Measurements from ENCODE around the gene EXOC3L4.
"Not testable (repeated sequence)": the region's sequence is repeated elsewhere in the genome, so short reads cannot be mapped to it uniquely, and the experiment has no call there.

EXOC3L4 gene

DNA sequence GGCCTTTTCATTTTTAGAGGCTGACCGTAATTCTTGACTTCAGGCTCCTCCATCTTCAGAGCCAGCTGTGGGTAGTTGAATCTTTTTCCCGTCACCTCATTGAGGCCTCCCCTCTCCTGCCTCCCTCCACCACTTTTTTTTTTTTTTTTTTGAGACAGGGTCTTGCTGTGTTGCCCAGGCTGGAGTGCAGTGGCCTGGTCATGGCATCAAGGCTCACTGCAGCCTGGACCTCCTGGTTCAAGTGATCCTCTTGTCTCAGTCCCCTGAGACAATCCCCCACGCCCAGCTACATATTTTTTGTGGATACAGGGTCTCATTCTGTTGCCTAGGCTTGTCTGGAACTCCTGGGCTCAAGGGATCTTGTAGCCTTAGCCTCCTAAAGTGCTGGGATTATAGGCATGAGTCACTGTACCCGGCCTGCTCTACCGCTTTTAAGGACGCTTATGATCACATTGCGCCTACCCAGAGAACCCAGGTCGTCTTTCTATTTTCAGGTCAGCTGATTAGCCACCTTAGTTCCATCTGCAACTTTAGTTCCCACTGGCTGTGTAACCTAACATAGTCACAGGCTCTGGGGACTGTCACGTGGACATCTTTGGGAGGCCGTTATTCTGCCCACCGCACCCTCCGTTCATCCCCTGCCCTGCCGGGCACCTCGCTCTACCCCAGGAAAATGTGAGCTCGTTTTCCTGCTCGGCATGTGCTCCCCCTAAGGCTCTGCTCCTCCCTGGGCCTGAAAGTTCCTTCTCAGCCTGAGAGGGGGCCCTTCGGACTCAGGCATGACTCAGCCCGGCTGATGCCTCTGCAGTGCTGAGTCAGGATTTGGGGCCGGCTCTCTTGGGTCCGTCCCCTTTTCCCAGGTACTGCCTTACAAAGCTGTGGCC, 42.1 kb downstream of the EXOC3L4 start:
- no peak for DNase-seq

DNA sequence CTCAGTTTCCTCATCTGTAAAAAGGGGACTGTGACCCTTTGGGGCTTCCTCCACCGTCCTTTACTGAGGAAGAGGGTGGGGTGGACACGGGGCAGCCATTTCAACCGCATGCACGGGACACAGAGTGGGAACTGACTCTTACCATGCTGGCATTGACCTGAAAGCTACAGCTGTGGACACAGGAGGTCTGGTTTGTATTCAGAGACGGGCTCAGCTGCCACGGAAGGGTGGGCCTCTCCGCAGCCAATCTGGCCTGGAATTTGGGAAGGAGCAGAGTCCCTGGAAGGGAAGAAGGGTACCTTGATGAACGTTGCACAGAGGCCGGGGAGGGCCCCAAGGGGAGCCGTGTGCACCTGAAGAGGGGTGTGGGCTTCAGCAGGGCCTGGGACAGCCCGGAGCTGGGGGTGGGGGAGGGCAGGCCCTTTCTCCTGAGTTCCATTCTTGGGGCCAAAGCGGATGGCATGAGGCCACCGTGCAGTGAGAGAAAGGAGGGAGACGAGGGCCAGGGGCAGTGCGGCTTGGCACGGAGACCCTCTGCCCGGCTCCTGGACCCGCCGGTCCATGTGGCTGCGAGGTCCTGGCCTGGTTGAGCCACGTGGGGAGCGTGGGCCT, 43.3 kb downstream of the EXOC3L4 start:
- DNase-seq, result no peak

DNA sequence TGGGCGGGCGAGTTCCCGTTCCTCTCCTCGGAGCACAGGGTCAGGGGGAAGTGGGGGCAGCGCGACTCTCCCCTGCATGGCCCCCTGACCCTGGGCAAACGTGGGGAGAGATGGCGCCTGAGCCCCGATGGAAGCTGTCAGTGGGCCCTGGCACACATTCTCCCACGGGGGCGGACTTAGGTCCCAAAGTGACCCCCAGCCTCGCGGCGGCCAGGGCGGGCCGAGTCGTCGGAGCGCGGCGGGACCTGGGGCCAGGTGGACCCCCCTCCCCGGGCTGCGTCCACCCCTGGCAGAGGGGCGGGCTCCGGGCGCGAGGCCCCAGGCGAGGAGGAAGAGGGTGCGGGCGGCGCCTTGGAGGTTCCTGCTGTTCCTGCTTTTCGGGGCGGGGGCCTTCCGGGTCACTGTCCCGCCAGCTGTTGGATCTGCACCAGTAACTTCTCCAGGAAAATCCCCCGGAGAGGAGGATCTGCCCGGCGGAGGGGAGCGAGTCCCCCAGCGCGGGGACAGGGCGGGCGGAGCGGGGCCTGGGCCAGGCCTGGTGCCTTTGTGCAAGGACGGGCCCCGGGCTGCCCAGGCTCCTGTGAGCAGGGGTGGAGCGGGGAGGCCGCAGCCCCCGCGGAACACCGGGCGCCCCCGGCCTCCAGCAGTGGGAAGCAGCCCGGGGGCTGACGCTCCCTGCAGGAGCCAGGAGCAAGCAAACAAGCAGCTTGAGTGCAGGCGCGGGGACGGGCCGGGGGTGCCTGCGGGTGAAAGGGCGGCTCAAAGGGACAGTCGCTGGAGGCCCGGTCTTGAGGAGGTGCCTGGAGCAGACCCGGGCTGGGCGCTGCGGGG, 44.0 kb downstream of the EXOC3L4 start:
- no peak for DNase-seq

DNA sequence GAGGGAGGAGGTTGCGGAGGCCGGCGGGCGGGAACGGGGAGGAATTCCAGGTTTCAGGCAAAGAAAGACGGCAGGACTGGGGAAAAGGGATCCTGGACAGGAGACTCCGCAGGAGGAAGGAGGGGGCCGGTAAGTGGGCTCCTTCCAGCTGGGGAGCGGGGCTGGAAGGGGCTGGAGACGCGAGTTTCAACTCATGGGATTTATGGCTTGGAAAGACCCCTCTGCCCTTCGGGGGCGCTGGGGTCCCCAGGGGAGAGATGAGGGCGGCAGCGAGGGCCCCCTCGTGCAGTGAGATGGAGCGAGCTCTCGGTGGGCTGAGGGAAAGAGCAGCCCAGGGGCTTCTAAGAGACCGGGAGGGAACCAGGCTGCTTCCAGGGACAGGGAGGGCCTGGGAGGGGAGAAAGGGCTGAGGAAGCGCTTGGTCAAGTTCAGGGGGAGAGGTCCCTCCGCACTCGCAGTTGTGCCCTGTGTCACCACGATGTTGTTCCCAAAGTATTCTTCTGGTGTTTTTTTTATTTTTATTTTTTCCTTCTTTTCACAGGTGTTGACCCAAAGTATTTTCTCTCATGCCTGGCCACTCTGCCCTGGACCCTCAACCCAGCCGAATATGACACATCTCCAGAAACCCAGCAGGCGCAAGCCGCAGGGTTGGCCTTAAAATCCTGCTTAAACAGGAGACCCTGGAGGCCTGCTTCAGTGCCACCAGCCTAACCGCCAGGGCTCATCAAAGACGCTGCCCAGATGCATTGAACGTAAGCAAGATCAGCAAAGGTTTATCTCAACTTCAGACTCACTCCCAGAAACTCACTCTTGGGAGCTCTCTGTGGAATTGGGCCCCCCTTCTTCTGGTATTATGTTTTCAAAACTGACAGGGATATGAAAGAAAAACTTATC, 44.9 kb downstream of the EXOC3L4 start:
- no peak for DNase-seq

DNA sequence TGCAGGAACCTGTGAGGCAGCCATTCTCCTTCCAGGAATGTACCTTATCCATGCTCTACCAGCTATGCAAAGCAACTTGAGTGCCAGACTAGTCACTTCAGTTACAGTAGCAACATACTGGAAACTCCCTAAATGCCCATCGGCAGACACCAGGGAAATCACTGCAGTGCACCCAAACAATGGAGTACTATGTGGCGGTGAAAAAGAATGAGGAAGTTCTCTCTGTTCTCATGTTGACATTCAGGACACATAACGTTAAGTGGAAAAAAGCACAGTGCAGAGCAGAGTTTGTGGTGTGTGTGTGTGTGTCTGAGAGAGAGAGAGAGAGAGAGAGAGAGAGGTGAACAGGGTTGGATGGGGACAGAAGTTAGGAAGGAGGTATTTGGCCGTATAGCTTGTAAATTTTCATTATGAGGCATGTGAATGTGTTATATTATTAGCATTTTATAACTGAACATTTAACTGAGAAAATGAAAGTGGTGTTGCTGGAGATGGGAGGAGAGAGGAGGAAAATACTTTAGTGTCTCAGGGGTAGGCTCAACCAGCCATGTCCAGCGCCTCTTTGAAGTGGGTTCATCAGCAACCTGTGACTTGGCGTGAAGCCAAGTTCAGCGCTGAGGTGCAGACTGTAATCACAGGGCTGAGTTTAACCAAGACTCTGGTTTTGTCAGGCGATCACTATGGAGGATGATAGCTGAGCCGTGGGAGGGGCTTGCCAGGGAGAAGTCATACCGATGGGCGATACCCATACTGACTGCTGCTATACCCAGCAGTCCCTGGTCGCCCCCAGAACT, 46.0 kb downstream of the EXOC3L4 start:
- no peak for DNase-seq

DNA sequence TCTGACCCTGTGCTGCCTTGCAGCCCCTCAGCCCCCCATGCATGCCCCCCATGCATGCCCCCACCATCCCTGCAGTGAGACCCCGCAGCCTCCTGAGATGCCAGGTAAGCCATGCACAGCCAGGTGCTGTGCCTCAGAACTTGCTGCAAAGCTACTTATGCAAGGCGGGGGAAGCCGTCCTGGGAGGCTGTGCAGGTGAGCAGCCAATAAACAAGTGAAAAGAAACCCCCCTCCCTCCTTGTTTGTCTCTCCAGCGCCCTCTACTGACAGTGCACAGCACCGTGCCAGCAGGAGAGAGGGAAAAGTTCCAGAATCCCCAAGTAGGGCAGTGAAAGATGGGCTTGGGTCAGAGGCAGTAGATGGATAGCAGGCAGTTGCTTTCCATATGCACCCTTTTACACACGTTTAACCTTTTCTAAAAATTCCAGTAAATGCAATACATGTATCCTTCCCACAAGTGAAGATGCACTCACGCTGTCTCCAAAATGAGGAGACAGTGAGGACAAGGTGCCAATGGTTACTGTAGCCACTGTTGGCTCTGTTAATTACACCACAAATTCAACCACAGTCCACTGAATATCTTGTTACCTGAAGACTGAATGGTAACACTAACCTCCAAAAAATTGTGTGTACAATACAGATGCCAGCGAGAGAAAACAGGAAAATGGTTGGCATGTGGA, 46.7 kb downstream of the EXOC3L4 start:
- DNase-seq, result no peak

DNA sequence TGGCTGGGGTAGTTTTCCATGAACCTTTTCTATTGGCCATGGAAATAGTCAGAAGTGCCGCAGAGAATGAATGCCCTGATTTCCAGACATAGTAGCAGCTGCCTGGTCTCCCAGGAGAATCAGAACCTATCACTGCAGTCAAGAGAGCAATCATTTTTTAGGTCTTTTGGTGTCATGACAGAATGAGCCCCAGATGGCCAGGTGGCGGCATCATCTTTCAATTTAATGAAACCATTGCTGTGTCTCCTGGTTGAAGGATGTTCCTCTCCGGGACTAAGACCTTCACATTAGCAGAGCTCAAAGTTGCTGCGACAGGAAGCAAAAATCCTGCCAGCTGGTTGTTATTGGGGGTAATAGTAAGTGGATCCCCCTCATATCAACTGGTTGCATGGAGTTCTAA, 47.5 kb downstream of the EXOC3L4 start:
- DNase-seq, result no peak

- DNase-seq, result no peak
Measured at GRCh38 chr14:103142721-103143302, 48.3 kb downstream of the EXOC3L4 start.

DNA sequence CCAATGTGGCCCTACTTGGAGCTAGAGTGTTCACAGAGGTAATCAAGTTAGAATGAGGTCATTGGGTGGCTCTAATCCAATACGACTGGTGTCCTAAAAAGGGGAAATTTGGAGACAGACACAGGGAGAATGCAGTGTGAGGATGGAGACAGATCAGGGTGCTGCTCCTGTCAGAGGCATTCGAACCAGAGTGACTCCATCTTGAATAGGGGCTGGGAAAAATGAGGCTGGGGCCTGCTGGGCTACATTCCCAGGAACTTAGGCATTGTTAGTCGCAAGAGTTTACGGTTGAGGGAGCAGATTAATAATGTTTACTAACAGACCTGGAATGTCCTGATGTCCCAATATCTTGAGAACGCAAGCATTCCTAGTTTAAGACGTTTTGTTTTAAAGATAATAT, 49.0 kb downstream of the EXOC3L4 start:
- no peak for DNase-seq

- no peak for DNase-seq
Measured at GRCh38 chr14:103144085-103144484, 49.6 kb downstream of the EXOC3L4 start.

- no peak for DNase-seq
Measured at GRCh38 chr14:103146141-103146709, 51.7 kb downstream of the EXOC3L4 start.

- no peak for DNase-seq
Measured at GRCh38 chr14:103149351-103150237, 55.1 kb downstream of the EXOC3L4 start.

DNA sequence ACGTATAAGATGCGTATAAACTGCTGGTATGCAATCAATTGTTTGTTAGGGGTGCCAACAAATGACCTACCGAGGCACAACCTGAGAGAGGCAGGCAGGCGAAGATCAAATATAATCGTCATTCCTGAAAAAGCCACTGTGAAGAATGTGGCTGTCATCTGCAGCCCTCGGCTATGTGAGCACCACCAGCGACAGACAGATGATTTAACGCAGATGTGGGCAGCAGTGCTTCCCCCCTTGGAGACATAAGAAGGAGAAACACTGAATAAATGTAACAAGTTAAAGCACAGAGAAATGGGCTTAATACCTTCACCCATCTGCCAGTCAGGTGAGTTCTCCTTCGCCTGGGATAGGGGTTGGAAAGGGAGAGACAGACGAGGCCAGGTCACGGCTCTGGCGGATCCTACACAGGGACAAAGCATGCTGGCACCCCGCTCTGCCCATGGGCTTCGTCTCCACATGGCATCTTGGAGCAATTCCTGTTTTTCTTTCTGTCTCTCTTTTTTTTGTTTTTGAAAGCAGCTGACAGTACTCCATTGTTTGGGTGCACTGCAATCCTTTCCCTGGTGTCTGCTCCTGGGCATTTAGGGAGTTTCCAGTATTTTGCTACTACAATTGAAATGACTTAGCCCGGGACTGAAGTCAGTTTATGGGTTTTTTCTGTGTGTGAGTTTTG, 56.9 kb downstream of the EXOC3L4 start:
- no peak for DNase-seq

DNA sequence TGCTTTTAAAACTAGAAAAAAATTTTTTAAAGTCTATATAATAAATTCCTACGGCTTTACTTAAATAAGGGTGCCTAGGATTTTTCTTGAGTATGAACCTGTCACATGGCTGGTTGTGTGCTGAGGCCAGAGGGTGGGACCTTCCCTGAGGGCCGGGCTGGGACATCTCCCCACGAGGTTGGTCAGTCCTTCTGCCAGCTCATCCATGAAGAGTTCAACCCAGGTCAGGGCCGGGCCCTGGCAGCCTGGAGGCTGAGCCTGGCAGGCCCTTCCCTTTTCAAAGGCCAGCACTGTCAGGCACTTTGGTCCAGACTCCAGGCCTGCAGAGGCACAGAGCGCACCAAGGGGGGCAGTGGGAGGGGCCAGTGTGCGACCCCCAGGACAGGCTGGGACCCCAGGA, 60.5 kb downstream of the EXOC3L4 start:
- DNase-seq, result no peak

DNA sequence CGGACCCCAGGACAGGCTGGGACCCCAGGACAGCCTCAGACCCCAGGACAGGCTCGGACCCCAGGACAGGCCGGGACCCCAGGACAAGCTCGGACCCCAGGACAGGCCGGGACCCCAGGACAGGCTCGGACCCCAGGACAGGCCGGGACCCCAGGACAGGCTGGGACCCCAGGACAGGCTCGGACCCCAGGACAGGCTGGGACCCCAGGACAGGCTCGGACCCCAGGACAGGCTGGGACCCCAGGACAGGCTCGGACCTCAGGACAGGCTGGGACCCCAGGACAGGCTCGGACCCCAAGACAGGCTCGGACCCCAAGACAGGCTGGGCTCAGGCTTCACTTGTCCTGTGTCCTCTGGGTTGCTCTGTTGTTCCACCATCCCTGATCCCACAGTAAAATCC, 60.9 kb downstream of the EXOC3L4 start:
- DNase-seq, result not testable (repeated sequence)

DNA sequence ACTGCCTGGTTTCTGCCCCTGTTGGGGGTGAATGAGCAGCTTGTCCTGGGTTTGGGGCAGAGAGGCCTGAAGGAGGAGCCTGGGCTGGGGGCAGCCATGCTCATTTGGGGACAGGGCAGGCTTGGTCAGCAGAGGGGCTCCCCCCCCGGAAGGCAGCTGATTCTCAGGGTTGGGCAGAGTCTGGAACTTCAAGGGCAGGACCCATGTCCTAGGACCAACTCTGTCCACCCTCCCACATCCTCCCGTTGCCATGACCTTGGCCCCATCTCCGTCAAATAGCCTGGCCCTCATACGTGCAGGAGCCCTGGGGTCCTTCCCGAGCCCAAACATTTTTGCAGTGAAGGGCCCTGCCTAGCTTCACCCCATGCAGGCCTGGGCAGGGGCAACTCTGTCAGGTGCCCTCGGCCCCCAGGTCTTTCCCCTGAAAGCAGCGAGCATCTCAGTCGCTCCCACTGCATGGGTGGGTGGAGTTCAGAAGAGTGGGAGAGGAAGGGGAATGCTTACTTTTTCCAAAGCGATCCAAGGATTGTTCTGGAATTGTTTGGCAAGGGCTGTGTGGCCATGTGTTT, 61.4 kb downstream of the EXOC3L4 start:
- DNase-seq, result no peak

GRCh38 chr14:103156651-103157378, 62.3 kb downstream of the EXOC3L4 start:
- DNase-seq, result no peak

- DNase-seq, result no peak
Measured at GRCh38 chr14:103157969-103158368, 63.4 kb downstream of the EXOC3L4 start.

Data from right hindlimb (tissue), 1 donor.